ENCODE results near the gene CCDC85C. TPM values are rescaled to one million over a fixed set of nuclear protein-coding genes. Genes with fewer than 3 reads are reported as not detected.

CCDC85C gene
- total RNA-seq, 1 experiment from 2014 or later = 35.8 TPM

DNA sequence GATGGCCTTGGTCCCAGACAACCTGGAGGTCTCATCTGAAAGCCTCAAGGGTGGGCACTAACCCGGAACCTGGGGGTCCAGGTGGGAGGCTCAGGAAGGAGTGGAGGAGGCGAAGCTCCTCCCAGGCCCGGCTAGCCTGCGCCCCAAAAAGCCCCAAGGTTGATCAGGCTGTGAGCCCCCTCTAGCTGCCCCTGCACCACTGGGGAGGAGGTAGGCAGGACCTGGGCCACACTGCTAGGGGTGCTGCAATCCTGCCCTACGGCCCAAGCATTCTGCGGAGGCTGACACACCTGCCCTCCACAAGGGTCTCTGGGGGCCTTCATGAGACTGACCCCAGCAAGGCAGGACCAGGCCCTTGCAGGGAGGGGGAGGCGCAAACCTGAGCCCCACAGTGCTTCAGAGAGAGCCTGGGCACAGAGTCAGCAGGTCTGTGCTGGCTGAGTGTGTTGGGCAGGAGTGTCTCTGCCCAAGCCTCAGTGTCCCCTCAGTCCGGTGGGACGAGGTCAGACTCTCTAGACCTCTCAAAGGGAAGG, 51.9 kb downstream of the CCDC85C start:
- CTCF ChIA-PET = interaction anchor here (1.5 kb wide), 1 partner anchor 22 kb away, joined by 4 read pairs; no protein-coding TSS in a partner anchor
- DNase-seq (ENCODE audit: low spot score) (no peak), ATAC-seq (no peak)
- no peaks in the 10 kb centered on the region for H3K9me3 Mint-ChIP-seq
- no peak overlapping the region for H3K4me3 Mint-ChIP-seq
- no peaks in the 10 kb centered on the region for H3K36me3 Mint-ChIP-seq
- POLR2A ChIA-PET = no interaction called here
- no peak for TF ChIP-seq ERG (CRISPR knock-in tag; IDR thresholded peaks at IDR 0.05)
- no peak for TF ChIP-seq NFATC4 (CRISPR knock-in tag; IDR thresholded peaks at IDR 0.05)
- H3K27me3 Mint-ChIP-seq (ENCODE audit: low read depth) = no peaks in the 10 kb centered on the region
- H3K4me1 Mint-ChIP-seq = peaks cover 31% of the 10 kb centered on the region
- no peak overlapping the region for H3K27ac Mint-ChIP-seq

DNA sequence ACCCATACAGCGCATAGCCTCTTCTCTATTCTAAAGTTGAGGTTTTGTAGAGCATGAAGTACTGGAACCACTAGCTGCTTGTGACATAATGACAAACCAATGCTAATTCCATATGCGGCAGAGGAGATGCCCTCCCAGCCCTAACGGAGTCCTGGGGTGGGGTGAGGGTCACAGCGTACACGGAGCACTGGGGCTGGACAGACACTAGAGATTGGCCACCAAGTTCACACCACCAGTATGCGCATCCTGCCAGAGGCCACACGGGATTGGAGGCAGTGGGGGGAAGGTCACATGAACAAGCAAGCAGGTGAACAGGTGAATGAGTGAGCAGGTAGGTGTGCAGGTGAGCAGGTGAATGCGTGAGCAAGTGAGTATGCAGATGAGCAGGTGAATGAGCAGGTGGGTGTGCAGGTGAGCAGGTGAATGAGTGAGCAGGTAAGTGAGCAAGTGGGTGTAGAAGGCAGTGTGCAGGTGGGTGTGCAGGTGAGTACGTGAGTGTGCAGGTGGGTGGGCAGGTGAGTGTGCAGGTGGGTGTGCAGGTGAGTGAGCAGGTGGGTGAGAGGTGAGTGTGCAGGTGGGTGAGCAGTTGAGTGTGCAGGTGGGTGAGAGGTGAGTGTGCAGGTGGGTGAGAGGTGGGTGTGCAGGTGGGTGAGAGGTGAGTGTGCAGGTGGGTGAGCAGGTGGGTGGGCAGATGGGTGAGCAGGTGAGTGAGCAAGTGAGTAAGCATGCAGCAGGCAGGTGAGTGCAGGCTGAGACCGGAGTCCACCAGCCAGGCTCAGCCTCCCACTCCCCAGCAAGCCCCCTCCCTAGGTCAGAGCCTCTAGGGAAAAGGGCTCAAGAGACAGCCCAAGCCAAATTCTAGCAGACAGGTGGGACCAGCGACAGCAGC, 52.7 kb downstream of the CCDC85C start:
- no peaks in the 10 kb centered on the region for H3K27me3 Mint-ChIP-seq (ENCODE audit: low read depth)
- no peak overlapping the region for H3K4me3 Mint-ChIP-seq
- TF ChIP-seq NR3C1 (CRISPR knock-in tag; conservative IDR thresholded peaks at IDR 0.05; ENCODE audit: low read depth) = no peak
- TF ChIP-seq NFATC4 (CRISPR knock-in tag; IDR thresholded peaks at IDR 0.05) = no peak
- TF ChIP-seq USF2 (CRISPR knock-in tag; IDR thresholded peaks at IDR 0.05) = no peak
- no peak for TF ChIP-seq FOXP1 (CRISPR knock-in tag; IDR thresholded peaks at IDR 0.05; ENCODE audit: borderline replicate concordance)
- TF ChIP-seq GRHL2 (CRISPR knock-in tag; IDR thresholded peaks at IDR 0.05; ENCODE audit: insufficient replicate concordance, severe bottlenecking) = no peak
- no peak for TF ChIP-seq PRRX2 (CRISPR knock-in tag; IDR thresholded peaks at IDR 0.05)
- DNase-seq (ENCODE audit: low spot score) (no peak), ATAC-seq (no peak)
- no peaks in the 10 kb centered on the region for H3K36me3 Mint-ChIP-seq
- ChIA-PET POLR2A (no interaction called here), CTCF (interaction anchor here (1.5 kb wide), 1 partner anchor 23 kb away, joined by 4 read pairs; no protein-coding TSS in a partner anchor)
- no peaks in the 10 kb centered on the region for H3K9me3 Mint-ChIP-seq
- peak overlapping the region; percentile 77 for H3K27ac Mint-ChIP-seq
- peaks cover 31% of the 10 kb centered on the region for H3K4me1 Mint-ChIP-seq

- Mint-ChIP-seq H3K4me3 (no peak overlapping the region), H3K4me1 (peaks cover 39% of the 10 kb centered on the region), H3K36me3 (no peaks in the 10 kb centered on the region), H3K9me3 (no peaks in the 10 kb centered on the region), H3K27me3 (ENCODE audit: low read depth) (no peaks in the 10 kb centered on the region), H3K27ac (peak overlapping the region; percentile 77)
- ATAC-seq (no peak), DNase-seq (ENCODE audit: low spot score) (no peak)
- ChIA-PET POLR2A (no interaction called here), CTCF (interaction anchor here (1.6 kb wide), 1 partner anchor 44 kb away, joined by 4 read pairs; no protein-coding TSS in a partner anchor)
- TF ChIP-seq ETV6 (CRISPR knock-in tag; IDR thresholded peaks at IDR 0.05) = no peak
- no peak for TF ChIP-seq USF2 (CRISPR knock-in tag; IDR thresholded peaks at IDR 0.05)
- TF ChIP-seq CTCF (IDR thresholded peaks at IDR 0.05) = no peak
- TF ChIP-seq CDX4 (CRISPR knock-in tag; IDR thresholded peaks at IDR 0.05; ENCODE audit: borderline replicate concordance) = no peak
- TF ChIP-seq ELF4 (CRISPR knock-in tag; IDR thresholded peaks at IDR 0.05; ENCODE audit: low read depth) = no peak
- TF ChIP-seq ZNF317 (CRISPR knock-in tag; IDR thresholded peaks at IDR 0.05; ENCODE audit: borderline replicate concordance, low read depth) = no peak
- TF ChIP-seq ZNF416 (CRISPR knock-in tag; IDR thresholded peaks at IDR 0.05) = no peak
- no peak for TF ChIP-seq KAT7 (CRISPR knock-in tag; IDR thresholded peaks at IDR 0.05; ENCODE audit: borderline replicate concordance)
- TF ChIP-seq, protein P1, sequence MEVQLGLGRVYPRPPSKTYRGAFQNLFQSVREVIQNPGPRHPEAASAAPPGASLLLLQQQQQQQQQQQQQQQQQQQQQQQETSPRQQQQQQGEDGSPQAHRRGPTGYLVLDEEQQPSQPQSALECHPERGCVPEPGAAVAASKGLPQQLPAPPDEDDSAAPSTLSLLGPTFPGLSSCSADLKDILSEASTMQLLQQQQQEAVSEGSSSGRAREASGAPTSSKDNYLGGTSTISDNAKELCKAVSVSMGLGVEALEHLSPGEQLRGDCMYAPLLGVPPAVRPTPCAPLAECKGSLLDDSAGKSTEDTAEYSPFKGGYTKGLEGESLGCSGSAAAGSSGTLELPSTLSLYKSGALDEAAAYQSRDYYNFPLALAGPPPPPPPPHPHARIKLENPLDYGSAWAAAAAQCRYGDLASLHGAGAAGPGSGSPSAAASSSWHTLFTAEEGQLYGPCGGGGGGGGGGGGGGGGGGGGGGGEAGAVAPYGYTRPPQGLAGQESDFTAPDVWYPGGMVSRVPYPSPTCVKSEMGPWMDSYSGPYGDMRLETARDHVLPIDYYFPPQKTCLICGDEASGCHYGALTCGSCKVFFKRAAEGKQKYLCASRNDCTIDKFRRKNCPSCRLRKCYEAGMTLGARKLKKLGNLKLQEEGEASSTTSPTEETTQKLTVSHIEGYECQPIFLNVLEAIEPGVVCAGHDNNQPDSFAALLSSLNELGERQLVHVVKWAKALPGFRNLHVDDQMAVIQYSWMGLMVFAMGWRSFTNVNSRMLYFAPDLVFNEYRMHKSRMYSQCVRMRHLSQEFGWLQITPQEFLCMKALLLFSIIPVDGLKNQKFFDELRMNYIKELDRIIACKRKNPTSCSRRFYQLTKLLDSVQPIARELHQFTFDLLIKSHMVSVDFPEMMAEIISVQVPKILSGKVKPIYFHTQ (CRISPR knock-in tag; IDR thresholded peaks at IDR 0.05) = no peak
- TF ChIP-seq PRRX2 (CRISPR knock-in tag; IDR thresholded peaks at IDR 0.05) = no peak
- TF ChIP-seq HMGA2 (CRISPR knock-in tag; IDR thresholded peaks at IDR 0.05) = no peak
Measured at GRCh38 chr14:99550387-99550992, 53.5 kb downstream of the CCDC85C start.
